Stimulated activated CD8-positive, alpha-beta memory T cell treated with anti-CD3 and anti-CD28 coated beads, Interleukin-7, amount 100 ng/mL, for 48 hours (primary cell): ENCODE measurements around the gene TRIM26.
"Not testable (repeated sequence)": the region's sequence is repeated elsewhere in the genome, so short reads cannot be mapped to it uniquely, and the experiment has no call there.

Source experiments
- DNase-seq, 2 donors: peaks; one replicate each; pipeline ENCODE4 v3.0.0-alpha.2; 2020; ENCODE audit warnings: low read depth in 1 of 2; ENCODE audit errors: extremely low read depth in 1 of 2

Gene TRIM26

GRCh38 chr6:30212865-30213666 is at the start of gene TRIM26:
Gene TRIM26 (minus strand): TSS chr6:30213406. CDS start chr6:30199103, 14,303 bp downstream.
- peak; percentile 92 to 96 for DNase-seq

- DNase-seq, result peak in 1 of 2 donors; percentile 2
Measured at GRCh38 chr6:30260036-30260504, 46.9 kb upstream of the TRIM26 start.

GRCh38 chr6:30259140-30260035 is 46.2 kb upstream of the TRIM26 start:
- peak; percentile 23 to 42 for DNase-seq

- DNase-seq, result no peak
Measured at GRCh38 chr6:30258204-30258603, 45.0 kb upstream of the TRIM26 start.

- not testable (repeated sequence) for DNase-seq
Measured at GRCh38 chr6:30252417-30252816, 39.2 kb upstream of the TRIM26 start.

- no peak for DNase-seq
Measured at GRCh38 chr6:30244560-30244959, 31.4 kb upstream of the TRIM26 start.

- no peak for DNase-seq
Measured at GRCh38 chr6:30238178-30238795, 25.1 kb upstream of the TRIM26 start.

GRCh38 chr6:30234356-30234755 is 21.1 kb upstream of the TRIM26 start:
- no peak for DNase-seq

GRCh38 chr6:30231067-30231466 is 17.9 kb upstream of the TRIM26 start:
- no peak for DNase-seq

GRCh38 chr6:30227763-30228487 is 14.7 kb upstream of the TRIM26 start:
- no peak for DNase-seq

- DNase-seq, result no peak
Measured at GRCh38 chr6:30227242-30227722, 14.1 kb upstream of the TRIM26 start.

GRCh38 chr6:30223339-30223738 is 10.1 kb upstream of the TRIM26 start:
- DNase-seq, result no peak

GRCh38 chr6:30221956-30222355 is 8.8 kb upstream of the TRIM26 start:
- not testable (repeated sequence) for DNase-seq

- not testable (repeated sequence) for DNase-seq
Measured at GRCh38 chr6:30221395-30221794, 8.2 kb upstream of the TRIM26 start.

GRCh38 chr6:30219244-30219643 is 6.0 kb upstream of the TRIM26 start:
- no peak for DNase-seq

- DNase-seq, result no peak
Measured at GRCh38 chr6:30216096-30216495, 2.9 kb upstream of the TRIM26 start.

GRCh38 chr6:30214657-30214982 is 1.4 kb upstream of the TRIM26 start:
- no peak for DNase-seq

- peak; percentile 62 to 69 for DNase-seq
Measured at GRCh38 chr6:30213957-30214656, 901 bp upstream of the TRIM26 start.

- no peak for DNase-seq
Measured at GRCh38 chr6:30213667-30213956, 406 bp upstream of the TRIM26 start.

- DNase-seq, result no peak
Measured at GRCh38 chr6:30211899-30212298, 1.3 kb downstream of the TRIM26 start.
